T-helper 2 cell (primary cell): ENCODE measurements around the gene TBC1D8.

Experiments used
- DNase-seq, 5 experiments: peaks; one replicate each; pipeline versions ENCODE4 v3.0.0 to v3.0.0-alpha.2; 2012 to 2022

Gene TBC1D8

DNA sequence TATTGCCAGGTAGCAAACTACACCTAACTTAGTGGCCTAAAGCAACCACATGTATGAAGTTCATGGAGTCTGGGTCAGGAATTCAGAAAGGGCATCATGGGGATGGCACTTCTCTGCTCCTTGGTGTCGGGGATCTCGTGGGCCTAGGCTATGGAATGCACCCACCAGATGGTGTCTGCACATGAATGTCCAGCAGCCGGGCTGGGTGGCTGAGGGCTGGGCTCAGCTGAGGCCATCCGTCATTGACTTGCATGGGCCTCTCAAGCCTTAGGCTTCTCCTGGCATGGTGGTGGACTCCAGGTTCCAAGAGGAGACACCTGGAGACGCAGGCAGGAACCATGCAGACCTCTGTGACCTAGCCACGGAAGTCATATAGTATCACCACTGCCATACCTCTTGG lies 175.1 kb downstream of the TBC1D8 start:
- DNase-seq = no peak

DNA sequence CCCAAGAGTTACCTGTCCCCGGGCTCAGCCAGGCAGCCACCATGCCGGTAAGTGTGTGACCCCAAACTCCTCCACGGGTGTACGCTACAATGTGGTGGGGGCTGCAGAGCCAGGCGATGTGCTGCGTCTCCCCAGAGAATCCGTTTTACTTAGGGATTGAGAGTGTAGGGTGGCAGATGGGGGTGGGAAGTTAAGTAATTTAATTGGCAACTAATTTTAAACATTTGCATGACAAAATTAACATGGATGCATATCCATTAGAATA lies 175.7 kb downstream of the TBC1D8 start:
- DNase-seq = no peak

DNA sequence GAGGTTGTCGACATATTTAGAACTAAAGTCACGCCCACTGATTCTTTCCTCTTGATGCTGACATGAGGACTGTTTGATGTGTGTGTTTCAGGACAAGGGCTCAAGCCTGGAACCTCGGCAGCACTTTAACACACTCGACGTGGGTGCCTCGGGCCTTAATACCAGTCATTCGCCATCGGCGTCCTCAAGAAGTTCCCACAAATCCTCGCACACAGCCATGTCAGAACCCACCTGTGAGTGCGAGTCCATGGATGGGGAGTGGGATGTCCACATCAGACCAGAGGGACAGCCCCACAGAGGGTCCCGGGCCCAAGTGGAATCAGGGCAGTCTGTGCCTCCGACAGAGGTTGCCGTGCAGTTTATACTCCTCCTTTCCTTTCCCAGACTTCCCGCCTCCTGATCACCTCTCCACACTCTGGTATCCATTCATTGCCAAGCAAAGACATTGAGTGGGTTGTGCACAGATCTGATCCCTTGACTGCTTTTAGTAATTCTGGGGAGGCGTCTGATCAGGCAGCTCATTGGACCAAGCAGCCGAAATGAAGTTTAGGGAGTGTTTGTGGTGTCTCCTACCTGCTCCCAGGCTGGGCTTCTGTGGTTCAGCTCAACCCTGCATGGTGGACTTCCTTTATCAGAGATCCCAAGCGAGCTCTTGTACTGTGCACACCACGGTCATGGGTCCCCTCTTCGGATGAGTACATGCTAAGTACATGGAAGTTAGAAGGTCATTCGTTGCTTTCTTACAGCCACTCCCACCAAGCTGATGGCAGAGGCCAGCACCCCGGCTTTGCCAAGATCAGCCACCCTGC lies 176.3 kb downstream of the TBC1D8 start:
- no peak for DNase-seq

DNA sequence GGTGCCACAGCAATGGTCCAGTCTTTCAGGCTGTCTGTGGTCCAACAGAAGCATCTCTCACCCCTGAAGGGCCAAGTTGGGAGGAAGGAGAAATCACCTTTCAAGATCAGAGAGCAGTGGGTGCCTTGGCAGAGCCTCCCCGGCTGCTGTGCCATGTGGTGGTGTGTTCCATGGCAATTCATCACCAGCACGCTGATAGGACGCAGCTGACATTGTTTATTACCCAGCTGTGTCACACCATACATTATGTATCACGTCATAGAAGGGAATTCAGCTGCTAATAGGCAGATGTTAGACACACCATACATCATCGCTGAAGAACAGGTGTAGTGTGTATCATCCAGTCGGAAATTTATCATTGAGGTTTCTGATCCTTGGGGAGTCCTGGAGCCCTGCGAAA lies 178.7 kb downstream of the TBC1D8 start:
- no peak for DNase-seq

DNA sequence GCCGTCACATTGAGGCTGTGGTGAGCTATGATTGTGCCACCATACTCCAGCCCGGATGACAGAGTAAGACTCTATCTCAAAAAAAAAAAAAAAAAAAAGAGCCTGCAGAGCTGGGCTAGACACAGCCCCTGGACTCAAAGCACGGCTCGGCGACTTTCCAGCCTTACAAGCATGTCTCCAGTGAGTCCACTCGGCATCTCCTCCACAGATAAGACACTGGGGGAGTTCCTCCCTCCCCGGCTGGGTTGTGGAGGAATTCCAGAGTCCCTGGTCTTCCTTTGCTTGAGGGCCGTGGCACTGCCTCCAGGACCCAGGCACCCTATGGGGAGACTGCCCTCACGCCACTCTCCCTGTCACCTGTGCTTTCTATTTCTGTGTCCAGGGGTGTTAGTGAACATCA lies 180.0 kb downstream of the TBC1D8 start:
- DNase-seq = no peak

DNA sequence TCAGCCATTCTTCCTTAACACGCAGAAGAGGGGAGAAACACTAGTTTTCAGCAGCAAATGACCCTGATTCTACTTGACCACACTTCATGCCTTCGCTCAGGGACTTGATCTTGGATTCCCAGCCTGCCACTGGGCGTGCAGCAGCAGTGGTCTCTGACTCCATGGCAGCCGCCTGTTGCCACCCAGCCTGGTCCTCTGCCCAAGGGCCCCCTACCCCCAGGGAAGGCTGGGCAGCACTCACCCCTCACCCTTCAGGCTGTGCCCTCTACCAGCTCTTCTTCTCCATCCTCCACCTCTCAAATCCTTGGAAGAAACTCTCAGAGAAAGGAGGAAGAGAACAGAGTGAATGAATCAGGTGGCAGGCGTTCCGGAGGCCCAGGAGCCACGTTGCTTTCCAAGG lies 181.2 kb downstream of the TBC1D8 start:
- DNase-seq = no peak

DNA sequence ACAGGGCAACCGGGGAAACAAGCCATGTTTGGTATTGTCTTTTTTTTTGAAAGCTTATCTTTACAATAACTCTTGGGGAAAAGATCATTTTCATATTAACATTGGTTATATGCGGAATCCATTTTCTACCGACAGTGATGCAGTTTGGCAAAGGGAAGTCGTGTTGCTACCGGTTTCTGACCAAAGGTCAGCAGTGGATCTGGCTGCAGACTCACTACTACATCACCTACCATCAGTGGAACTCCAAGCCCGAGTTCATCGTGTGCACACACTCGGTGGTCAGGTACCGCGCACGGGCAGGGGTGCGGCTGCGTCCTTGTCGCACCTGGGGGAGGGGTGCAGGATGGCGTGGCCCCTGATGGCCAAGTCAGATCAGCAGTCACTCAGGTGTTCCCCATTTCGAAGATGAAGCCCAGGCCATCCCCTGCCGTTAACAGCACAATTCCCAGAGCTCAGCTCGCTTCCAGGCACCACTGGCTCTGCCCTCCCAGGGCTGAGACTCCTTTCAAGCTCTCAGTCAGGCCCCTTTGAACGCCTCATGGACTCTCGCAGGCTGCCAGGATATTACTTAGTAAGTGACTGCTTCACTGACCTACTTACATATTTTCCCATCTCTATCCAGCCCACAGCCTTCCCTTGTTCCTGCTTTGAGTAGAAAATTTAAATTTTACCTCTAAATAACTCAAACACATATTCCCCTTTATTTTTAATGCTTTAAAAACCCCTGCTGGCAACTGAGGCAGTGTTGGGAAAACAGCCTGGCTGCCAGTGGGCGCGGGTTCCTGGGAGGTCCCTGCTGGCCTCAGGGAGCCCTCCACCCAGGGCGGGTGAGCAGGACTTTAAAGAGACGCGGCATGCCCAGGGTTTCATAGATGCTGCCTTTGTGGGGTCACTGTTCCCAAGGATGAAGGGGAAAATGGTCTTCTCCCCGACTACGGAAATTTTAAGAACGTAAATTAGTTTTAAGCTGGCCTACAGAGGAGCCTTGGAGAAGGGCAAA lies 182.7 kb downstream of the TBC1D8 start:
- no peak for DNase-seq

DNA sequence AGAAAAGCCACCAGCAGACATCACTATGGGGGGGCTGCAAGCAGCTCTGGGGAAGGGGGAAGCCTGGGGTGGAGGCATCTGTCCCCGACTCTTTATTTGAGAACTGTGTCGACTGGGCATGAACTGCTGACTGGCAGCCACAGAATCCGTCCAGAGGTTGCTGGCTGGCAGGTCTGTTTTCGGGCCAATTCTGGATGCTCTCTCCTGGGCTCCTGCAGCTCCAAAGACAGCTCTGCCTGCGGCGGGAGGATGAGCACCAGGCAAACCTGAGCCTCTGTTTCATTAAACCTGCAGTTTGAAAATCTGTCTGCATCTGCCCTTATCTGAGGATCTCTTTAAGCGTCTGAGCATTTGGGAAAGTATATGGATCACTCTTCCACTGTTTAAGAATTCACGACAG lies 183.5 kb downstream of the TBC1D8 start:
- DNase-seq = no peak

DNA sequence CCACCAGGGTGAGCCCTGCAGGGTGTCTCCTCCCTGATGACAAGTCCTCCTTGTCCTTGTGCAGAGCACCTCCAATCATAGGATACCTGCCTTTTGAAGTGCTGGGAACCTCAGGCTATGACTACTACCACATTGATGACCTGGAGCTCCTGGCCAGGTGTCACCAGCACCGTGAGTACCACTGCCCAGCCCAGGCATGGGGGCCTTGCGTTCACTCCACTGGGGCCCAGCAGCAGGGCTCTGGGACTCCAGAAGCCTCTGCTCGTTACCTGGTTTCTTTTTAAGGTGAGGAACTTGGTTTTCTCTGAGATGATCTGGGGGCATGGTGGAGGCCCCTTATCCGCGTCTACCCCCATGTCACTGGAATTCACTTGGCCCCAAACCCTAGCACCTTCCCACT lies 185.6 kb downstream of the TBC1D8 start:
- DNase-seq = no peak

DNA sequence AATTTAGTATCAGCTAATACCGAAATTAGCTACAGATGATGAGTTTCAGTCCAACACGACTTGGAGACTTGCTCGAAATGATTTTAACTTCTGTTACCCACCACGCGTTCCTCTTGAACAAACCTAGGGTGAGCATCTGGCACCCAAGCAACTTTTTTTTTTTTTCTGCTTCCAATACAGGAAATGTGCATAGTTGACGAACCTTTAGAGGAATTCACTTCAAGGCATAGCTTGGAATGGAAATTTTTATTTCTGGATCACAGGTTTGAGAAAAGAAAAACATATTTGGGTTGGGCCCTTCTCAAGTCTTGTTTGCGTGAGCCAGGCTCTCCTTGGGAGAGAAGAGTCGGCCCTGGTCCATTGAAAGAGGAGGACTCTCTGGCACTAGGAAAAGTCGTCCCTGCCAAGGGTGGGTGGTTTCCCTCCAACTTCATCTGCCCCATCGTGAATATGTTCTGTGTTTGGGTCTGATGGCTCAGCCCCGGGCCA lies 186.5 kb downstream of the TBC1D8 start:
- DNase-seq = no peak

DNA sequence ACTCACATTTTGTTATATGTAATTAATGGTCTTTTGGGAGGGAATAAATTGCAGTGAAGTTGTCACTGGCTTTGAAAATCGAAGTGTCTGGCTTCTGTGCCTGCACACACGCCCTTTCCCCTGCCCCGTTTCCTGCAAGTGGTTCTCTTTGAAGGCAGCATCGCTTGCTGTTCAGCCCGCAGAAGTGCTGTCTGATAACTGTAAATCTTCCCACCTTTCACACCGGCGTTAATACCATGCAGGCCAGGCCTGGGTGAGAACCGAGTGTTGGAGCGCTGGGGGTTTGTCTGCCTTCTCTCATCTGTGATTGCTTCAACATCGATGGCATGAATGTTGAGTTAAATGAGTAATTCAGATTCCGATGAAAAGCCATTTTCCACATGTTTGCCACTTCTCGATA lies 187.0 kb downstream of the TBC1D8 start:
- DNase-seq = no peak

DNA sequence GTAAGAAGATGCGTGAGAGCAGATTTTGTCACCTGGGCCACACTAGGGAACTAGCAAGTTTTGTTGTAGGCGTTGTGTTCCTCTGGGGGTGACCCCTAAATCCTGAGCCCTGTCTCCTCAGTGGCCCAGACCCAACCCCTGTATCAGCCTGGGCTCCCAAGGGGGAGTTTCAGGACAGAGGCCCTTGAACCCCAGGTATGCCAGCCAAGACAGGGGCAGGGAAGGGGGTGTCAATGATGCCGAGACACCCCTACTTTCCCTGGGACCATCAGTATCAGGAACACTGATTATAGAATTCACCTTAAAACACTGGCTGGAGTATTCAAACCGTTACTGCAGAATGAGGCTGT lies 188.2 kb downstream of the TBC1D8 start:
- no peak for DNase-seq

DNA sequence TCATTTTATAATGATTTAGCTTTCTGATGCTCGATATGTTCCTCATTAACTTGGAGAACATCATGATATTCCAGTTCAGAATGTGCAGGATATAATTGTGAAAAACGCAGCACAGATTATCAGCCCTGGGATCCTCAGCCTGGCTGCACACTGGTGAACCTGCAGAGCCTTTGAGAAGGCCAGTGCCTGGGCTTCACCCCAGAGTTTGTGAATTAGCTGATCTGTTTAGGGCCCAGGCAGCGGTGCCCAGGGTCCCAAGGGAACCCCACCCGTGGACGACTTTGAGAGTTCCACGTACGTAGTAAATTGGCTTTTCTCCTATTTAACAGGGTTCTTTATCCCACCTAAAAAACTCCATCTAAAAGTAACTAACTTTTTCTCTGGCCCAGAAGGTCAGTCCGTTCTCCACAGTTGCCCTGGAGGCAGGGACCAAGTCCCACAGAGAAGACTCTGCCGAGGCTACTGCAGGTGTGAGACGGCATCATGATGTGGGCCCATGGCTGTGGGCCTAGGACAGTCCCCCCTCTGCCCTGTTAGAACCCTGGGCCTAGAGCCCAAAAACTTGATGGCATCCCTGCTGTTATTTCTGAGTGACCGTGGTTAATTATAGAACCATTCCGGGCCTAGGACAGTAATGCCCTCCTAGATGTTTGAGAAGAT lies 188.7 kb downstream of the TBC1D8 start:
- DNase-seq = no peak

DNA sequence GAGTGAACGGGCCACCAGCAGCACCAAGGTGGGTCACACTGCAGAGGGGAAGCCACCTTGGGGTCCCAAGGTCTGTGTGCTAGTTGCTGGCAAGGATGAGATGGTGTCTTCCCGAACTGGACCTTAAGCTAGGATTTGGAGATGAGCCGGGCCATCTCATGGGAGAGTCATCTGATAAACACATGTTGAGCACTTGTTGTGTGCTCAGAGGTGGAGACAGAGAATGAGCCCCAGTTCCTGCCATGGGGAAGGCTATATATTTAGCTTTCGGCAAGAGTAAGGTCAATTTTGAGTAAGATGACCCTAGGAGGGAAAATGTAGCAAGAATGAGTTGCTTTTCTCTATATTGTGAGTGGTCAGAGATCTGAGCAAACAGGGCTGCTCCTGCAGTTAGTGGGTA lies 190.5 kb downstream of the TBC1D8 start:
- DNase-seq = no peak

DNA sequence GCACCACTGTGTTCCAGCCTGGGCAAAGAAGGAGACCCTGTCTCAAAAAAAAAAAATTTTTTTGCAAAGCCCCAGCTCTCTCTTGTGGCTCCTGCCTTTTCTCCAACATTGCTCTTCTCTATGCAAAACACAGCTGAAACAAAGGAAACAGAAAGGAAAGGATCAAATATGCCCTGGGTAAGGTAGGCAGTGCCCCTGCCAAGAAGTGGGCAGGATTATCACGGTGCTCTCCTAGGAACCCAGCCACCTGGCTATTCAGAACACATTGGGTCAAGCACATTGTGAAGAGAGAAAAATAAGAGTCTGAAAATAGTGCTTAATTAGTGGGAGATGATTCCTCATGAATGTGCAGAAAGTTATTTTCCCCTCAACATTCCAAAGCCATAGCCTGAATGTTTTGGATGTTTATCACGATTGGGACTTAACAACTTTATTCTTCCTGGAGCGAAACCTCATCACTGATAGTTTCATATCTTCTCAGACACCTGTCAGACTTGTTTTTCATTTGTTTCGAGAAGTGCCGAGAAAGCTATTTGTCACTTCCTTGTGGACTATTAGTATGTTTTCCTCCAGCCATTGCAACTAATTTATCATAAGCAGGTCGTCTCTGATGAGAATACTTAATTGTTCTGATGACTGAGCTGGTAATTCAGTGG lies 191.8 kb downstream of the TBC1D8 start:
- no peak for DNase-seq

DNA sequence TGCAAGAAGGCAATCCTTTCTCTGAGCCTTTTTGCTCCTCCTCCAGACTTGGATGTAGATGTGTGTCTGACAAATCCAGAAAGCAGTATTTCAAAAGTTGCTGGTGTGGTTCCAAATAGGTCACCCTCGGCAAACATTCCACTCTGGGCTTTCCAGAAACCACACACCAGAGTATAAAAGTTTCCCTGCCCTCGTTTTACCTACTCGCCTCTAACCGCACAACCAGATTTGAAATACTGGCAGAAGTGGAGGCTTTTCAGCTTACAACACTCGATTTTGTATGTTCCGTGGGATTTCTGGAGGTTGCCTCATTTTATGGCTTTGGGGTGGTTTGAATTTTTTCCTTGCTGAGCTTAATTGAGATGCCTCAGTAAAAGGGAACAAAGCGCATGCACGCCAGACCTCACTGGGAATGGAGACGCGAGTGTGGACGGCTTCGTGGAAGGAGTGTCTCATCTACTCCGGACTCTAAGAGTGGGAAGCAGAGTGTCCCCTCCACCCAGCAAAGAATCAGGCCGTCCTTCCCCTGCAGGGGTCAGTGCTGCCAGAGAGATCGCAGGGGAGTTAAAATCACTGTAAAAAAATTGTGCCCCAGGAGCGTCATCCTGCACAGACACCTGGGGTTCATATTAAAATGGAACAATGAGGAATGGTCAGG lies 193.1 kb downstream of the TBC1D8 start:
- no peak for DNase-seq
